GM18517 (cell line): ENCODE data around the gene CHST10.
"Not testable (repeated sequence)": the region's sequence is repeated elsewhere in the genome, so short reads cannot be mapped to it uniquely, and the experiment has no call there.

Experiments
- ATAC-seq: cut with Tn5 transposase; IDR thresholded peaks from one replicate; pipeline ENCODE4 v1.9.1; 2021; ENCODE audit warnings: mild to moderate bottlenecking, moderate library complexity; ENCODE audit not compliant: unreplicated experiment

The CHST10 gene, protein sequence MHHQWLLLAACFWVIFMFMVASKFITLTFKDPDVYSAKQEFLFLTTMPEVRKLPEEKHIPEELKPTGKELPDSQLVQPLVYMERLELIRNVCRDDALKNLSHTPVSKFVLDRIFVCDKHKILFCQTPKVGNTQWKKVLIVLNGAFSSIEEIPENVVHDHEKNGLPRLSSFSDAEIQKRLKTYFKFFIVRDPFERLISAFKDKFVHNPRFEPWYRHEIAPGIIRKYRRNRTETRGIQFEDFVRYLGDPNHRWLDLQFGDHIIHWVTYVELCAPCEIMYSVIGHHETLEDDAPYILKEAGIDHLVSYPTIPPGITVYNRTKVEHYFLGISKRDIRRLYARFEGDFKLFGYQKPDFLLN

GRCh38 chr2:100416935-100417710, at the start of gene CHST10:
Gene CHST10 (minus strand): TSS chr2:100417668. CDS start chr2:100406675, 10,993 bp downstream.
- no peak for ATAC-seq

DNA sequence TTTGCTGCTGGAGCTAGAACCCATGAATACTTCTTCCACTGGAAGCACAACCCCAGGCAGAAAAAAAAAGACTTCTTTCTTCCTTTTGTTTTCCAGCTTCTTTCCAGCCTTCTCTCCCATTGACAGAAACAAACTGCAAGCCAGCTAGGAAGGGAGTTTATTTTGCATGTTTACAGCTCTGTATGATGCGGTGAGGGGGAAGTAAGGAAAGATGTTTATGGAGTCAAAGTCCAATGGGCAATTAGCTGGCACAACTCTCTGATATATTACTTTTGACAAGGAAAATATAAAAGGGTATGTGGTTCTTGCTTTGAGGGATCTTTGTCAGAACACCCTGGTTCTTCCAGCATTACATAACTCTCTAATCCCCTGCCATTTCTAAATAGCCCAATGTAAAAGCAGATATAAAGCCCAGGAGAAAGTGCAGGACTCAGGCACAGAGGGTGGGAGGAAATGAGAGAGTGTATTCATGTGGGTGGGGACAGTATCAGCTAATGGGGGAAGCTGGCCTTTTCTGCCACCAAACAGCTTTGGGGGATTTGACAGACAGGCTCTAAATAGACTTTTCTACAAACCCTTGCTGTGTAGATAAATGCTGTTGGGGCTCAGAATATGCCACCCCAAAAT, 43.5 kb upstream of the CHST10 start:
- ATAC-seq: no peak

DNA sequence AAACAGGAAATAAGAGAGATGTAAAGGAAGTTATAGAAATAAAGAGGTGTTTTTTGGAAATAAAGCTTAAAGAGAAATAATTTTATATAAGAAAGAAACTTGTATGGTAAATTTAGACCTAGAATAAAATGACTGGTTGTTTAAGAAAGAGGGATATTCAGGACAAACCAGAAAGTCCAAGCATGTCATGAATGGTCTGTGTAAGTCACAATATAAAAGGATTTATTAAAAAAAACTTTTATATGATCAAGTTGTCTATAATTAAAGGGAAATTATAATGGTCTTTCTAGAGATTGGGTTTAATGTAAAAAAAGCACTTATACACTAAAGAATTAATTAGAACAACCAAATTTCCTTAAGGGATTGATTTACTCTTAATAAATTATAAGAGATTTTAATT, 38.9 kb upstream of the CHST10 start:
- not testable (repeated sequence) for ATAC-seq

DNA sequence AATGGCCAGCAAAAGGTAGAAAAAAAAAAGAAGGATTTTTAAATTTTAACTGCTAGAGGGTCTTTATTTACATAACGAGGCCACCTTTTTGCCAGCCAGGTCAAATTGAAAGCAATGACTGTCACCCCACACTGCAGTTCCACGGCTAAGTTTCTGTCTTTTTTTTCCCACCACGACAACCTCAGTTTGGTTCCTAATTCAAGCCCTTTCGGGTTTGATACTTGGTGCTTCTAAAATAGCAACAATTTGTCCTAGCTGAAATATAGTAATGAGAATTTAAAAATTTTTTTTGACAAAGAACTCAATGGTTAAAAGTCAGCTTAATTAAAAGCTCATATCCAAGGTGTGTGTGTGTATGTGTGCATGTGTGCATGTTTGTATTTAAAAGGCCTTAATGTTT, 36.4 kb upstream of the CHST10 start:
- ATAC-seq: no peak

DNA sequence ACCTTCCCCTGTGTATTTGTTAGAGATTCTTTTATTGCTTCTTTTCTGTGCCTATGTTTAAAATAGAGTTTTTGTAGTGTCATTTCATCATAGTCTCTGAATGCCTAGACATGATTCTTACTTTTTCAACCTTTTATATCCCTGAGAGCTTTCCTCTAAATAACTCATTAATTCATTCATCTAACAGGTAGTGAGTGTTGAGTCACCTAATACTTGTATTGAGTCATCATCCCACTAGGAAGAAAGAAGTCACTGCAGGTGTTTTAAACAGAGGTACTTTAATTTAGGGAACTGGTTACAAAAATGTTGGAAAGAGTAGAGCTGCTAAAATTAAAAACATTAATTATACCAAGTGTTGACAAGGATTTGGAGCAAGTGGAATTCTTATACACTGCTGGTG, 34.3 kb upstream of the CHST10 start:
- ATAC-seq: no peak

DNA sequence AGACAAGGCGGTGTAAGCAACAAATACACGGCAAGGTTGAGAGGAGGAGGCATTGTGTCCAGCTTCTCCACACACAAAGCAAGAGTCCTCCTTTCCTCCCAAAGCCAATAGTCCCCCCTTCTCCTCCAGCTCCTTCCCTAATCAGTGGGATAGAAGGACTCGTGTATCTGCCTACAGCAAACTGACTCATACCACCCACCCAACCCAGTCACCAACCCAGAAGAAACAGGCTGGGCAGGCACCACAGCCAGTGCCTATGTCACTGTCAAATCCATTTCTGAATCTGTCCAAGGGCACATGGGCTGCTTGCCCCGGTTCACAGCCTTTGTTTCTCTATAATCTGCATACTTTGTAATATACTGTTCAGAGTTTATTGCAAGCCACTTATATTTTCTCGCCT, 33.6 kb upstream of the CHST10 start:
- no peak for ATAC-seq

GRCh38 chr2:100446696-100447095, 29.2 kb upstream of the CHST10 start:
- no peak for ATAC-seq

- no peak for ATAC-seq
Measured at GRCh38 chr2:100437751-100438150, 20.3 kb upstream of the CHST10 start.

- no peak for ATAC-seq
Measured at GRCh38 chr2:100429726-100430125, 12.3 kb upstream of the CHST10 start.

DNA sequence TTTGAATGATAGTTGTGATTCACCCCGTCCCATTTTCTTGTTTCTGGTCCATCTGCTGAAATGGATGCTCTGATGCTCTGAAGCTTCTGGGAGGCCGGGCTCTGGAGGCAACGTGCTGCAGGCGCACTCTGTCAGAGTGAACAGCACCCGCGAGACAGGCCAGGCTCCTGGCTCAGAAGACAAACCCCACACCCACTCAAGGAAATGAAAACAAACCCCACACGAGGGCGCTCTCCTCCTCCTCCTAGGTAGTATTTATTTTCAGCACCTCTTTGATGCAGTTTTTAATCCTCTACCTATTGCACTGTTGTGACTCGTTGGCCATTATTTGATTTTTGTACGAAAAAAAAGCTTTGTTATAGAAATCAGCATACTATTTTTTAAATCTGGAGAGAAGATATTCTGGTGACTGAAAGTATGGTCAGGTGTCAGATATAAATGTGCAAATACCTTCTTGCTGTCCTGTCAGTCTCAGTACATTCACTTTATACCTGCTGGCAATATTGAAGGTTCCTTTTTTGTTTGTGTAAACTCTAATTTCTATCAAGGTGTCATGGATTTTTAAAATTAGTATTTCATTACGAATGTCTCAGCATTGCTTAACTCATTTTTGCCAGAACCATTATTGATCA, 10.3 kb upstream of the CHST10 start:
- ATAC-seq: no peak

DNA sequence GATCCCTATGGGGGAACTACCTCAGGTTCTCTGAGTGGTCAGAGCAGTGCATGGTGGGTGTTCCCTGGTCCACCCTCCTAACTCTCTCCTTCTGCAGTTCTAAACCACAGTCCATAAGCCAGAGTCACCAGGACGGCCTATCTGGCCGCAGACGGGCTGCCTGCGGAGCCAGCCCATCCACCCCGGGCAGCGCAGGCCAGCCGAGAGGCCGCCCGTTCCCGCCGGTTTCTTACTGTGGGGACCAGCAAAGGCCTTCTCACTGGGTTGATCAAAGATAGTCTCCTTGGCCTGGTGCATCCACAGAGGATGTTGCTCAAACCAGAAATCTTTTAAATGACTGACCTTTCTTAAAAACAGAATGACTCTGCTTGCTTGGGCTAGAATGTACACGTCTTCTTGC, 9.6 kb upstream of the CHST10 start:
- no peak for ATAC-seq

- ATAC-seq: no peak
Measured at GRCh38 chr2:100426384-100426720, 8.9 kb upstream of the CHST10 start.

- ATAC-seq: no peak
Measured at GRCh38 chr2:100425573-100426383, 8.3 kb upstream of the CHST10 start.

DNA sequence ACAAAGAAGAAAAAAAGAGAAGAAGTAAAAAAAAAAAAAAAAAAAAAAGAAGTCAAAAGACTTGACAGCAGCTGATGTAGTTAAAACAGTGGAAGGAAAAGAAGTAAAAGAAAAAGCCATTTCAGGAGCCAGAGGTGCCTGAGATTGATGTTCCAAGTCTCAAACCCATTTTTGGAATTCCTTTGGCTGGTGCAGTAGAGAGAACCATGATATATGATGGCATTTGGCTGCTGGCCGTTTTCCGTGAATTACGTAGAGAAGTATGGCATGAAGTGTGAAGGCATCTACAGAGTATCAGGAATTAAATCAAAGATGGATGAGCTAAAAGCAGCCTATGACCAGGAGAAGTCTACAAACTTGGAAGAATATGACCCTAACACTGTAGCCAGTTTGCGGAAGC, 7.6 kb upstream of the CHST10 start:
- no peak for ATAC-seq

DNA sequence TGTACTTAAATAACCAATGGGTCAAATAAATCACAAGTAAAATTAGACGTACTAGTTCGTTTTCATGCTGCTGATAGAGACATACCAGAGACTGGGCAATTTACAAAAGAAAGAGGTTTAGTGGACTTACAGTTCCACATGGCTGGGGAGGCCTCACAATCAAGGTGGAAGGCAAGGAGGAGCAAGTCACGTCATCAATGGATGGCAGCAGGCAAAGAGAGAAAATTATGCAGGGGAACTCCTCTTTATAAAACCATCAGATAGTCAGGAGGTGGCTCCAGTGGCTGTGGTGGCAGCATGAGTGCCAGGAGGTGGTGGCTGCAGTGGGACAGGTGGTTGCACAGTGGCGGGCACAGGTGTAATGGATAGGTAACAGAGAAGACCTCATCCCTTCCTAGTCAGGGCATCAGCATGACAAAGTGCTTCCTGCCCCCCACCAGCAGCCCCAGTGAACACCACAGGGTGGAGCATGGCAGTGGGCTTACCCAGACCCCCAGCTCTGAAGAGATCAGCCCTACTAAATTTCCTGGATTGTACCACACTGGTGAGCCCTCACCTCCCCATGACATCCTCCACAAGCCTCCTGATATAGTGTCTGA, 6.9 kb upstream of the CHST10 start:
- ATAC-seq: no peak

DNA sequence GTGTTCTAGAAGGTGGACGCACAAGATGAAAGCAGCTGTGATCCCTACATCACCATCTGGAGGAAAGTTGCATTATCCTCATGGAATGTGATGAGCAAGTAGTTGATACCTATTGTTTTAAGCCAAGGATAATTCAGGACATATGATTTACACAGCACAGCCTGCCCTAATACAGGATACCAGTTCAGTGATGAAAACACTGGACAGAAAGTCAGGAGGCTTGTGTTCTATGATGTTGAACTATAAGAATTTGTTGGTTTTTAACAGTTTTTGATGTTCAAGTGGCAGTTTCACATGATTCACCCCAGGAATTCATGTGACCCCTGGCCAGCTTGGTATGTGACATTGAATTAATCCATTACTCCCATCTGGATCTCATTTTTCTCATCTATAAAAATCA, 6.2 kb upstream of the CHST10 start:
- no peak for ATAC-seq

DNA sequence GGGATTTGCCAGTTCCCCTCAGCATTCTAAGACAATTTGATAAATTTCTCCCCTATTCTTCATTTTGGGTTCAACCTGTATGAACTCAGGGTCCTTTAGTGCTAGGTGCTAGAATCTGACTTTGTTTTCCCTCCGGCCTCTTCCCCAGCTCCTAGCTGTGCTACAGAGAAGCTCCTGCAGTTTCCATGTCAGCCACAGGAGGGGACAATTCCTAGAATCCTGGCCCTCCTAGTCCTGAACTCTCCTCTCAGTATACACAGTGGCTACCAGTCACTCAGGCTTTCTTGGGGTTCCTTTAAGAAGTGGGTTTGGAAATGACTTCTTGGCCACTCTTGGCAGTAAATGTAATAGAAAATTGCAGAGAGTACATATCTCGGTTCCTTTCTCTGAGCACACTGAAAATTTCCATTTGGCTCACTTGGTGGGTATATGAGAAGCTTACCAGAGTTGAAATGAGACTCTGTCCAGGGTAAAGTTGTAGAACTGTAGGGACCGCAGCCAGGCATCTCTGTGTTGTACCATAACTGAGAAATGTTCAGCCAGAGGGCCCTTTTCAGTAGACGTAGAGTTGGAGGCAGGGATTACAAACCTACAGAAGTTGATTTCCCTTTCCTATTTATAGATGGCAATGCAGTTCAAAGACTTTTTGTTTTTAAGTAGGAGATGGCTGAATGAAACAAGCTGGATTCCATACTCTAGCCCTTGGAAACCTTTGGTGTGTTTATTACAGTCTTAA, 5.0 kb upstream of the CHST10 start:
- ATAC-seq: no peak

- no peak for ATAC-seq
Measured at GRCh38 chr2:100419915-100420314, 2.4 kb upstream of the CHST10 start.

GRCh38 chr2:100418406-100418962, 1.0 kb upstream of the CHST10 start:
- ATAC-seq: no peak
